CMK (cell line): ENCODE results near the gene POLRMT.
"Not testable (repeated sequence)": the region's sequence is repeated elsewhere in the genome, so short reads cannot be mapped to it uniquely, and the experiment has no call there.

Experiments
- DNase-seq: peaks from one replicate; pipeline ENCODE4 v3.0.0-alpha.2; 2010; ENCODE audit warnings: low read depth

POLRMT gene

DNA sequence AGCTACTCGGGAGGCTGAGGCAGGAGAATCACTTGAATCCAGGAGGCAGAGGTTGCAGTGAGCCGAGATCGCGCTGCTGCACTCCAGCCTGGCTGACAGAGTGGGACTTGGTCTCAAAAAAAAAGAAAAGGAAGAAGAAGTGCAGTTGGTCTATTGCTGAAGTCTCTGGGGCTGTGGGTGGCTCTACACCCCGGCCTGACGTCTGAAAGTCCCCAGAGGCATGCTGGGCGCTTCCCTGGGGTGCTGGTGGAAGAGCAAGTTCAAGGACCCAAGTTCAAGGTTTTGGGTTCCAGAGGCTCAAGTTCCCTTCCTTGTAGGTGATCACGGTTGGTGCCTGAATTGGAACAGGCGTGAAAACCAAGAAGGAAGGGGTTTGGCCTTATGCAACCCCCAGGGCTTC lies 39.8 kb downstream of the POLRMT start:
- no peak for DNase-seq

- DNase-seq: no peak
Measured at GRCh38 chr19:593055-593454, 40.3 kb downstream of the POLRMT start.

GRCh38 chr19:592101-592500 lies 41.2 kb downstream of the POLRMT start:
- DNase-seq: no peak

DNA sequence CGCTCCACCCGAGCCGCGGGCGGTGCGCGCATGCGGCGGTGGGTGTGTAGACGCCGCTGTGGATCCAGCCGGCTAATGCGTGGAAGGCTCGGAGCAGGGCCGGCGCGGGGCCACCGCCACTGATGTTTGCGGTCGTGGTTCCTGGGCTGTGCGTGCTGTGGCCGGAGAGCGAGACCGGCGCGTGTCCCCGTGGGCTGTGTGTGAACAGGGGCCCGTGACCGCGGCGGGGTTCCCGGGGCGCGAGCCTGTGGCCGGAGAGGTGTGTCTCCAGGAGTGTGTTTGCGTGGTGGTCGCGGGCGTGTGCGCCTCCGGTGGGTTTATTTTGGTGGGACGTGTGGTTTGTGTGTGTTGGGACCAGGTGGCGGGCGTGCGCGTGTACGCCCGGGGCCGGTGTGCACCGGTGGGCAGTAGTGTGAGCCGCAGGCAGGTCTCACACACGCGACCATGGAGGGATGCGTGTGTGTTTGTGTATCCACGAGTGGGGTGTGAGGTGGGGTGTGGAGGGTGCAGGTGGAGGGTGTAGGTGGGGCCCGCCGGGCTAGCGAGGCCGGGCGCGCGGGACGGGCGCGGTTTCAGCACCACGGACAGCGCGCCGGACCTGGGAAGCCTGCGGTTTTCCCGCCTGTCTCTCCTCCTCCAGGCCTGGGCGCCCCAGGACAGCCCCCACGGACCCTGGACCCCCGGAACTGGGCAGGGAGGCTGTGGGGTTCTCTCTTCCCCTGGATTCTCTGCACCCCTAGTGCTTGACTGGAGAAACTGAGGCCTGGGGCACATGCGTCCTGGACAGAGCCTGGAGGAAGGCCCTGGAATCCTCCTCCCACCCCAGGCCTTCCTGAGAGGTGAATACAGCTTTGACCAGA lies 42.0 kb downstream of the POLRMT start:
- no peak for DNase-seq

DNA sequence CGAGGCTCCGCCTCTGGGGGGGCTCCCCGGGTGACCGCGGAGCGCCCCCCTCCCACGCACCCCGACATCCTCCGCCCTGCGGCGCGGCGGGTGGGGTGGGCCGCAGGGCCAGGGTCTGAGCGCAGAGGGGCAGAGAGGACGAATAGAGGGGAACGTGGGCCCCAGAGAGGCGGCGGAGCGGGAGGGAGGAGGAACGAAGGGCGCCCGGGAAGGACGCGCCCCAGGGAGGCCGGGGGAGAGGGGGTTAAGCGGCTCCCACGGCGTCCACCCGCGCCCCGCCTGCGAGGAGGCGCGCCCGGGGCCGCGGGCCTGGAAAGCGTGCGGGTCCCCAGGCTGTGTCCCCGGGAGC lies 42.6 kb downstream of the POLRMT start:
- no peak for DNase-seq

DNA sequence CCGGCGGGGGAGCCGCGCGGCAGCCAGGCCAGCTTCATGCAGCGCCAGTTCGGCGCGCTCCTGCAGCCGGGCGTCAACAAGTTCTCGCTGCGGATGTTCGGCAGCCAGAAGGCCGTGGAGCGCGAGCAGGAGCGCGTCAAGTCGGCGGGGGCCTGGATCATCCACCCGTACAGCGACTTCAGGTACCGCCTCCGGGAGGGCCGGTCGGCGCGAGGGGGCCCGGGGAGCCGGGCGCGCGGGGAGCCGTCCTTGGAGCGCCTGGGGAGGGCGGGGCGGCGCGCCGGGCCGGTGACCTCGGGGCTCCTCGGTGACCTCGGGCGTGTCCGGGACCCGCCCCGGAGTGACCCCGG lies 43.0 kb downstream of the POLRMT start:
- DNase-seq: no peak

GRCh38 chr19:589693-590395 lies 43.5 kb downstream of the POLRMT start, which contains the start of gene HCN2:
Gene HCN2 (plus strand): TSS chr19:589881. CDS start chr19:589946, 65 bp downstream.
- DNase-seq: no peak

DNA sequence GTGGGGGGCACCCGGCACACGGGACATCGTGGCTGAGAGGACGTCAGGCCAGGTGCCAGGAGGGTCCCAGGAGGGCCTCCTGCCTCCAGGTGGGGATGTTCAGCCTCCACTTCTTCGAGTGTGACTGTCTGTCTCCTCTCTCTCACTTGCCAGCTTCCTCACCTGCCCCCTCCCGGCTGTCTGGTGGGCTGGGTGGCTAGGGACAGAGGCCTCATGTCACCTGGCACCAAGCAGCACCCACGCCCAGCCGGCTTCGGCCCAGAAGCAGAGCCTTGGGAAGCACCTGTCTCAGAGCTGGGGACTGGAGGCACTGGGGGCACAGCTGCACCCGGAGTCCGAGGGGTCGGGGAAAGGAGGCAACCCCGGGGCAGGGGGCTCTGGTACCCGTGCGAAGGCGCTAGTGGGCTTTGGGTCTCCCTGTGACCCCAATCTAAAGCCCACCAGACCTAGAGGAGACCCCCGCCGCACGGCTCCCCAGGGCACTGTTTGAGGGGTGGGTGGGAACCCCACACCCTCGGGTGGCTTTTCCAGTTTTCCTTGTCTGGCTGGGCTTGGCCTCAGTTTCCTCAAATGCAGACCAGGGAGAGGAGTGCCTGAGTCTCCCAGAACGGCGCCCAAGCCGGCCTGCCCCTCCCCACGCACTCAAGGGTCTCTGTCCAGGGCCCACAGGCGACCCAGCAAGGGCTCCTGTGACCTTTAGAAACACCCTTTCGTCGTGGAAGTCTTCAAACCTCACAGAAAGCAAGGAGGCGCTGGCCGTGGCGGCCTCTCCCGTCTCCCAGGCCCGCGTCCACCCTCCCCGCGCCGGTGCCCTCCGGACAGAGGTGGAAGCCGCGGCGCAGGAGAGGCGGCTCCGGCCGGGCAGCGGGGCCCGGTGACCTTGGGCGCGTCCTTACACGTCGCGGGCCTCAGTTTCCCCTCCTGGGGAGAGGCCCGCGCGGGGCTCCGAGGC lies 44.3 kb downstream of the POLRMT start:
- no peak for DNase-seq

- DNase-seq: no peak
Measured at GRCh38 chr19:588093-588740, 45.1 kb downstream of the POLRMT start.

DNA sequence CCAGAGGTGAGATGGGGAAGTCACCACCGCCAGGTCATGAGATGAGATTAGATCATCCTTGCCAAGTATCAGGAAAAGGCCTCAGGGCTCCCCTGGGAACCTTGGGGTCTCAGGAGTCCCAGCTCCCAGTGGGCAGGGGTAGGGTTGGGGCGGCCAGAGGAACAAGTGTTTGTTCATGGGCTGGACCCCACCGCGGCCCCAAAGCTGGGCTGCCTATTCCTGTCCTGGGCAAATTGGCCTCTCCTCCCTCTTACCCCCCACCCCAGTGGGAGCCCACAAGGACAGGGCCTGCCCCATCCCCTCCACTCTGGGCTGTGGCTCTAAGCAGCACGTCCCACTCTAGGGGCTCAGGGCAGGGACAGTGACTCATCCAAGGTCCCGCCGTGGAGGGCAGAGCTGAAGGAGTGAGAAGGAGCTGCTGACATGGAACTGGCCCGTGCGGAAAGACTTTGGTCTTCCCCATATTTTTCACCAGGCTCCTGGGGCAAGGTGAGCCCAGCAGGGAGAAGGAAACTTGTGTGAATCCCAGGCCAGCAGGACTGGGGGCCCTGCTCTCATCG lies 47.7 kb downstream of the POLRMT start:
- DNase-seq: no peak

GRCh38 chr19:585146-585545 lies 48.2 kb downstream of the POLRMT start:
- not testable (repeated sequence) for DNase-seq

- no peak for DNase-seq
Measured at GRCh38 chr19:584240-585001, 48.9 kb downstream of the POLRMT start.

- no peak for DNase-seq
Measured at GRCh38 chr19:583968-584239, 49.4 kb downstream of the POLRMT start.

DNA sequence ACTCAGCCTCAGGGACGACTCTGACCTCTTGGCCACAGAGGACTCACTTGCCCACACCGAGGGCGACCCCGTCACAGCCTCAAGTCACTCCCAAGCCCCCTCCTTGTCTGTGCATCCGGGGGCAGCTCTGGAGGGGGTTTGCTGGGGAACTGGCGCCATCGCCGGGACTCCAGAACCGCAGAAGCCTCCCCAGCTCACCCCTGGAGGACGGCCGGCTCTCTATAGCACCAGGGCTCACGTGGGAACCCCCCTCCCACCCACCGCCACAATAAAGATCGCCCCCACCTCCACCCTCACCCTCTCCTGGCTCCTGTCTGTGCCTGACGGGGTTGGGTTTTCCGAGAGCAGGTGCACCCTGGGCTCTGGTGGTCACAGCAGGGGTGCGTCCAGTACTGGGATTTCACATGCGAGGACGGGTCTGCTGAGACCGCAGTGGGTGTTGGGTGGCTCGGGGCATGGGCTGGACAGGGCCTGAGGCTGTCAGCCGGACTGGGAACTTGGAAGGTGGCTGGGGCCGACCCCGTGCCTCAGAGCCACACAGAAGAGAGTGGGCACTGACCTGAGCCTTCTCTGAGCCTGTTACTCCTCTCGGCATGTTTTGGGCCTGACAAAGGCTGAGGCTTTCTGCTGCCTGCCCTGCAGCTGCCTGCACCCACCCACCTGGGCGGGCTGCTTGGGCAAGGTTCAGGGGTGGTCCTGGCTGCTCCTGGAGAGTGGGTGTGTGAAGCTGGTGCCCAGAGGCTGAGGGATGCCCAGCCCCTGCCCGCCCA lies 50.0 kb downstream of the POLRMT start:
- no peak for DNase-seq

- no peak for DNase-seq
Measured at GRCh38 chr19:582497-583197, 50.7 kb downstream of the POLRMT start.

GRCh38 chr19:581399-582111 lies 51.8 kb downstream of the POLRMT start:
- no peak for DNase-seq

GRCh38 chr19:580274-580835 lies 53.0 kb downstream of the POLRMT start:
- DNase-seq: no peak

GRCh38 chr19:579842-580155 lies 53.5 kb downstream of the POLRMT start:
- DNase-seq: no peak
